ENCODE data around the gene PCDH9. TPM values are rescaled to one million over a fixed set of nuclear protein-coding genes. Genes with fewer than 3 reads are reported as not detected.
A peak's percentile ranks its signal among the peaks of the same experiment; 100 is the strongest.

The PCDH9 gene
- total and polyA plus RNA-seq, 2 of the 13 experiments (the other 11 are each of a cell fraction or from before 2014, with no cell fraction given): 0.09 TPM; not detected in 1

DNA sequence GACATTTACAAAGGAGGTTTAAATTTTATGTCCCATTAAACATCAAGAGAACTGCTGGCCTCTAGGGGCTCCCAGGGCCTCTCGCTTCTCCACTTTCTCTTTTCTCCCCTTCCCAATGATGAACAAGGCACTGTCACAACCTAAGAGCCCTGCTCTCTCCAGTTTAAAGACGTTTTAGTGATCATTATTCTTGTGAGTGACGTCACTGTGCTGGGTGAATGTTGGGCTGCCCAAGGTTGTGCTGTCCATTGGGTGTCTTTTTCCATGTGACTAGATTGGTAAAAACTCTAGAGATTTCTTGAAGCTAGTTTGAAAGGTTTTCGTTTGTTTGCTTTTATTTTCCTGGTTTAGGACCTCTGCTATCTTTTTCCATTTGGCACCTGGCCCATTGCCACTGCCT, 602.6 kb downstream of the PCDH9 start:
- ATAC-seq: no peak
- peaks cover 8% of the 10 kb centered on the region for H3K9me3 ChIP-seq (ENCODE audit: low read length)
- in situ Hi-C loops (cut with HindIII; ENCODE audit: extremely low pct_ligation_motif_present, low pct_unique_long_range_greater_than_20kb) (no loop called here), intact Hi-C loops (cut with micrococcal nuclease; ENCODE audit: unreplicated experiment) (no loop called here)
- no TSS peak for BruUV-seq (replicated peaks)
- H3K4me1 ChIP-seq (ENCODE audit: insufficient read depth, low read length): no peaks in the 10 kb centered on the region
- FAIRE-seq: no peak
- POLR2A ChIA-PET: no interaction called here
- no peaks in the 10 kb centered on the region for H3K36me3 ChIP-seq (replicated peaks in 1 of 2; ENCODE audit: control insufficient read depth in 1 of 2, insufficient read depth in 2 of 2, low read length in 2 of 2)
- no peaks in the 10 kb centered on the region for H4K20me1 ChIP-seq (ENCODE audit: insufficient read depth, low read length)
- no peaks in the 10 kb centered on the region for H3K79me2 ChIP-seq (ENCODE audit: insufficient read depth, low read length)
- no peak for DNase-seq (ENCODE audit: low spot score)
- CTCF ChIA-PET (ENCODE audit: low intra/inter-chr PET ratio, low total read pairs): no interaction called here
- no peak overlapping the region for H3K9ac ChIP-seq (ENCODE audit: insufficient read depth, low read depth, low read length)
- no peaks in the 10 kb centered on the region for H3K27me3 ChIP-seq (ENCODE audit: control insufficient read depth in 1 of 2, insufficient read depth in 2 of 2, low read length in 2 of 2)
- no peak overlapping the region for H3K27ac ChIP-seq (ENCODE audit: extremely low read length, insufficient read depth, low read length)
- WGBS (ENCODE audit: low lambda C conversion rate): 3% methylated on average over 4 of the region's 4 CpGs
- TF ChIP-seq CREB1 (IDR thresholded peaks at IDR 0.05) (peak; percentile 95), CREB1 (CRISPR knock-in tag; IDR thresholded peaks at IDR 0.05) (no peak), ATF7 (IDR thresholded peaks at IDR 0.05) (peak; percentile 85), ATF7 (CRISPR knock-in tag; IDR thresholded peaks at IDR 0.05) (no peak)
- TF ChIP-seq, protein P1, sequence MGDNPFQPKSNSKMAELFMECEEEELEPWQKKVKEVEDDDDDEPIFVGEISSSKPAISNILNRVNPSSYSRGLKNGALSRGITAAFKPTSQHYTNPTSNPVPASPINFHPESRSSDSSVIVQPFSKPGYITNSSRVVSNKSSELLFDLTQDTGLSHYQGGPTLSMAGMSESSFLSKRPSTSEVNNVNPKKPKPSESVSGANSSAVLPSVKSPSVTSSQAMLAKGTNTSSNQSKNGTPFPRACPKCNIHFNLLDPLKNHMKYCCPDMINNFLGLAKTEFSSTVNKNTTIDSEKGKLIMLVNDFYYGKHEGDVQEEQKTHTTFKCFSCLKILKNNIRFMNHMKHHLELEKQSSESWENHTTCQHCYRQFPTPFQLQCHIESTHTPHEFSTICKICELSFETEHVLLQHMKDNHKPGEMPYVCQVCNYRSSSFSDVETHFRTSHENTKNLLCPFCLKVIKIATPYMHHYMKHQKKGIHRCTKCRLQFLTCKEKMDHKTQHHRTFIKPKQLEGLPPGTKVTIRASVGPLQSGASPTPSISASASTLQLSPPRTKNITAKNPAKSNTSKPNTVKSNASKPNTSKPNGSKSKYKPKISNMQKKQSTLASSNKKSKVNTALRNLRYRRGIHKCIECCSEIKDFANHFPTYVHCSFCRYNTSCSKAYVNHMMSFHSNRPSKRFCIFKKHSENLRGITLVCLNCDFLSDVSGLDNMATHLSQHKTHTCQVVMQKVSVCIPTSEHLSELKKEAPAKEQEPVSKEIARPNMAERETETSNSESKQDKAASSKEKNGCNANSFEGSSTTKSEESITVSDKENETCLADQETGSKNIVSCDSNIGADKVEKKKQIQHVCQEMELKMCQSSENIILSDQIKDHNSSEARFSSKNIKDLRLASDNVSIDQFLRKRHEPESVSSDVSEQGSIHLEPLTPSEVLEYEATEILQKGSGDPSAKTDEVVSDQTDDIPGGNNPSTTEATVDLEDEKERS (CRISPR knock-in tag; IDR thresholded peaks at IDR 0.05): no peak
- no peak overlapping the region for H2AFZ ChIP-seq (ENCODE audit: low read length)
- no peak overlapping the region for H3K4me3 ChIP-seq (replicated peaks in 1 of 3; ENCODE audit: insufficient read depth in 1 of 3, low read depth in 2 of 3, low read length in 3 of 3)
- no peak overlapping the region for H3K4me2 ChIP-seq (ENCODE audit: low read depth, low read length)

DNA sequence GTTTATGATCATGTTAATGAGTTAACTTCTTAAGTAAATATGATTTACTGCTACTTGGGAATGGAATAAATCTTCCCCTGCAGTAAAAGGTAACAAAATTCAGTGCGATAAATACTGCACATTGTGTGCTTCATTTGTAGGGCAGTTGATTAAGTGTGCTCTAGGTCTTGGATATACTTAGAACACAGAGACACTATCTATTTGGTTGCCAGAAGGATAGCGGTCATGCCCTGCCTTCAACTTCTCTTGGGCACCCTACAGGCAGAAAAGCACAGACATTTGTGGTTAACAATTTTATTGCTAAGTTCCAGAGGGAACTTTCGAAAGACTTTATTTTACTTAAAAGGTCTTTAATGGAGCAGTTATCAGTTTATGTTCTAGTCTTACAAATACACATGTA, 605.8 kb downstream of the PCDH9 start:
- POLR2A ChIA-PET: no interaction called here
- FAIRE-seq (no peak), DNase-seq (ENCODE audit: low spot score) (no peak), ATAC-seq (no peak)
- TF ChIP-seq NFKBIZ (CRISPR knock-in tag; IDR thresholded peaks at IDR 0.05): no peak
- TF ChIP-seq, protein P2, sequence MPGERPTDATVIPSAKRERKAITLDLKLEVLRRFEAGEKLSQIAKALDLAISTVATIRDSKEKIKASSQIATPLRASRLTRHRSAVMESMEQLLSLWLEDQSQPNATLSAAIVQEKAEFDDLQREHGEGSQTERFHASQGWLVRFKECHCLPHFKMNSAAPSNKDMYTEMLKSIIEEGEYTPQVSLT (CRISPR knock-in tag; IDR thresholded peaks at IDR 0.05; ENCODE audit: borderline replicate concordance, low read depth): no peak
- TF ChIP-seq YEATS2 (CRISPR knock-in tag; IDR thresholded peaks at IDR 0.05; ENCODE audit: borderline replicate concordance): no peak
- TF ChIP-seq, protein P3, sequence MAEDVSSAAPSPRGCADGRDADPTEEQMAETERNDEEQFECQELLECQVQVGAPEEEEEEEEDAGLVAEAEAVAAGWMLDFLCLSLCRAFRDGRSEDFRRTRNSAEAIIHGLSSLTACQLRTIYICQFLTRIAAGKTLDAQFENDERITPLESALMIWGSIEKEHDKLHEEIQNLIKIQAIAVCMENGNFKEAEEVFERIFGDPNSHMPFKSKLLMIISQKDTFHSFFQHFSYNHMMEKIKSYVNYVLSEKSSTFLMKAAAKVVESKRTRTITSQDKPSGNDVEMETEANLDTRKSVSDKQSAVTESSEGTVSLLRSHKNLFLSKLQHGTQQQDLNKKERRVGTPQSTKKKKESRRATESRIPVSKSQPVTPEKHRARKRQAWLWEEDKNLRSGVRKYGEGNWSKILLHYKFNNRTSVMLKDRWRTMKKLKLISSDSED (CRISPR knock-in tag; IDR thresholded peaks at IDR 0.05): no peak
- TF ChIP-seq ARNTL (CRISPR knock-in tag; IDR thresholded peaks at IDR 0.05): no peak
- TF ChIP-seq, protein P4, sequence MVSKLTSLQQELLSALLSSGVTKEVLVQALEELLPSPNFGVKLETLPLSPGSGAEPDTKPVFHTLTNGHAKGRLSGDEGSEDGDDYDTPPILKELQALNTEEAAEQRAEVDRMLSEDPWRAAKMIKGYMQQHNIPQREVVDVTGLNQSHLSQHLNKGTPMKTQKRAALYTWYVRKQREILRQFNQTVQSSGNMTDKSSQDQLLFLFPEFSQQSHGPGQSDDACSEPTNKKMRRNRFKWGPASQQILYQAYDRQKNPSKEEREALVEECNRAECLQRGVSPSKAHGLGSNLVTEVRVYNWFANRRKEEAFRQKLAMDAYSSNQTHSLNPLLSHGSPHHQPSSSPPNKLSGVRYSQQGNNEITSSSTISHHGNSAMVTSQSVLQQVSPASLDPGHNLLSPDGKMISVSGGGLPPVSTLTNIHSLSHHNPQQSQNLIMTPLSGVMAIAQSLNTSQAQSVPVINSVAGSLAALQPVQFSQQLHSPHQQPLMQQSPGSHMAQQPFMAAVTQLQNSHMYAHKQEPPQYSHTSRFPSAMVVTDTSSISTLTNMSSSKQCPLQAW (CRISPR knock-in tag; IDR thresholded peaks at IDR 0.05): no peak
- TF ChIP-seq ZKSCAN8 (CRISPR knock-in tag; IDR thresholded peaks at IDR 0.05; ENCODE audit: borderline replicate concordance): no peak
- intact Hi-C loops (cut with micrococcal nuclease; ENCODE audit: unreplicated experiment): no loop called here
- CTCF ChIA-PET (ENCODE audit: low intra/inter-chr PET ratio, low total read pairs): no interaction called here
- H3K27ac ChIP-seq (ENCODE audit: extremely low read length, insufficient read depth, low read length): no peak overlapping the region
- H3K9me3 ChIP-seq (ENCODE audit: low read length): peaks cover 3% of the 10 kb centered on the region; the same call in 1 of the 2 replicates
- 30% methylated on average over 3 of the region's 3 CpGs for WGBS (ENCODE audit: low lambda C conversion rate)
- no peaks in the 10 kb centered on the region for H4K20me1 ChIP-seq (ENCODE audit: insufficient read depth, low read length)
- H3K79me2 ChIP-seq (ENCODE audit: insufficient read depth, low read length): no peaks in the 10 kb centered on the region
- no peak overlapping the region for H3K4me2 ChIP-seq (ENCODE audit: low read depth, low read length)
- in situ Hi-C loops (cut with HindIII; ENCODE audit: extremely low pct_ligation_motif_present, low pct_unique_long_range_greater_than_20kb): no loop called here
- no peaks in the 10 kb centered on the region for H3K36me3 ChIP-seq (replicated peaks in 1 of 2; ENCODE audit: control insufficient read depth in 1 of 2, insufficient read depth in 2 of 2, low read length in 2 of 2)
- no peak overlapping the region for H2AFZ ChIP-seq (ENCODE audit: low read length)
- no peaks in the 10 kb centered on the region for H3K27me3 ChIP-seq (ENCODE audit: control insufficient read depth in 1 of 2, insufficient read depth in 2 of 2, low read length in 2 of 2)
- no peak overlapping the region for H3K9ac ChIP-seq (ENCODE audit: insufficient read depth, low read depth, low read length)
- no peaks in the 10 kb centered on the region for H3K4me1 ChIP-seq (ENCODE audit: insufficient read depth, low read length)
- H3K4me3 ChIP-seq (replicated peaks in 1 of 3; ENCODE audit: insufficient read depth in 1 of 3, low read depth in 2 of 3, low read length in 3 of 3): no peak overlapping the region
- no TSS peak for BruUV-seq (replicated peaks)
